Karpas-422 (cell line): ENCODE data around the gene TMEM18. TPM values are rescaled to one million over a fixed set of nuclear protein-coding genes. Genes with fewer than 3 reads are reported as not detected.

Experiments
- DNase-seq: peaks from one replicate; pipeline ENCODE4 v3.0.0-alpha.2; 2015
- H2AFZ ChIP-seq: fragments of 200-600 bp; sonication (generic); 2 replicates; pipeline ENCODE4 v1.6.1; 2014; ENCODE audit warnings: antibody characterized with exemption, low read length, mixed read lengths
- H3K27ac ChIP-seq: fragments of 200-600 bp; sonication (generic); 2 replicates; pipeline ENCODE4 v1.5.1; 2014; ENCODE audit warnings: mild to moderate bottlenecking, low read length, moderate library complexity
- H3K27me3 ChIP-seq: fragments of 200-600 bp; sonication (generic); 2 replicates; pipeline ENCODE4 v1.6.1; 2014; ENCODE audit warnings: low read length, mixed read lengths
- H3K36me3 ChIP-seq: fragments of 200-600 bp; sonication (generic); 2 replicates; pipeline ENCODE4 v1.6.1; 2014; ENCODE audit warnings: low read length, mixed read lengths; ENCODE audit not compliant: insufficient read depth
- H3K4me1 ChIP-seq: fragments of 200-600 bp; sonication (generic); 2 replicates; pipeline ENCODE4 v1.6.1; 2014; ENCODE audit warnings: mild to moderate bottlenecking, low read length, mixed read lengths
- H3K4me2 ChIP-seq: fragments of 200-600 bp; sonication (generic); 2 replicates; pipeline ENCODE4 v1.6.1; 2014; ENCODE audit warnings: low read length, low read depth, mild to moderate bottlenecking; ENCODE audit not compliant: poor library complexity, severe bottlenecking
- H3K4me3 ChIP-seq: fragments of 200-600 bp; sonication (generic); 2 replicates; pipeline ENCODE4 v1.5.1; 2014; ENCODE audit warnings: mild to moderate bottlenecking, antibody characterized with exemption, low read length, mixed read lengths
- H3K79me2 ChIP-seq: fragments of 200-600 bp; sonication (generic); 2 replicates; pipeline ENCODE4 v1.6.1; 2014; ENCODE audit warnings: mild to moderate bottlenecking, low read length, mixed read lengths
- H3K9ac ChIP-seq: fragments of 200-600 bp; sonication (generic); 2 replicates; pipeline ENCODE4 v1.6.0; 2014; ENCODE audit warnings: low read length
- H3K9me2 ChIP-seq: fragments of 200-600 bp; sonication (generic), shearing (Covaris generic); replicated peaks from 2 replicates; pipeline ENCODE4 v1.6.0; 2014; ENCODE audit warnings: mild to moderate bottlenecking, low read length, moderate library complexity; ENCODE audit not compliant: insufficient read depth
- H3K9me3 ChIP-seq: fragments of 300-700, 200-600 bp; sonication (generic); 2 replicates; pipeline ENCODE4 v1.6.1; 2014; ENCODE audit warnings: low read length, mixed read lengths
- H4K20me1 ChIP-seq: fragments of 200-600 bp; sonication (generic); 2 replicates; pipeline ENCODE4 v1.6.1; 2014; ENCODE audit warnings: mild to moderate bottlenecking, antibody characterized with exemption, low read length, low read depth; ENCODE audit not compliant: insufficient read depth
- total RNA-seq: library from RNA; depleted of rRNA; stranded (reverse); fragments of >200 nt; shearing (Covaris generic); gene quantifications from 2 replicates; pipeline ENCODE4 v1.2.3, GENCODE V29; 2014; ENCODE audit warnings: low replicate concordance

Gene TMEM18
- total RNA-seq, 1 experiment from 2014 or later, result 48.6 TPM

DNA sequence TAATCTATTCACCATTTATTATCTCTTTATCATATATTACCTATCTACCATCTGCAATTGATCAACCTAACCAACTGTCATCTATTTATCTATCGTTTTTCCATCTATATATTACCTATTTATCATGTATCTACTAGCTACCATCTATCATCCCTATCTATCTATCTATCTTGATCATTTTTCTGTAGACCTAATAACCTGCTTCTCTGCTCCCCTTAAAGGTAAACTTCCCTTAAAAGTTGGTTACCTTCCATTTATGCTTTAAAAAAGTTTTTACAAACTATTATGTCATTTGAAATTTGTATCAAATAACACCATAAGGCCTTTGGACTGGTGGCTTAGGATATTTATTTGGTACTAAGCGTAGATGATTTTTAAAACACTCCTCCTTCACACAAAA, 47.2 kb downstream of the TMEM18 start:
- no peaks in the 10 kb centered on the region for H3K9me3 ChIP-seq
- no peak overlapping the region for H3K9ac ChIP-seq
- no peaks in the 10 kb centered on the region for H3K4me1 ChIP-seq
- no peaks in the 10 kb centered on the region for H3K79me2 ChIP-seq
- no peaks in the 10 kb centered on the region for H4K20me1 ChIP-seq
- H3K27ac ChIP-seq, result no peak overlapping the region
- no peaks in the 10 kb centered on the region for H3K9me2 ChIP-seq
- no peak overlapping the region for H2AFZ ChIP-seq
- no peak overlapping the region for H3K4me3 ChIP-seq
- no peak overlapping the region for H3K4me2 ChIP-seq
- H3K27me3 ChIP-seq, result no peaks in the 10 kb centered on the region
- DNase-seq, result no peak
- H3K36me3 ChIP-seq, result no peaks in the 10 kb centered on the region

DNA sequence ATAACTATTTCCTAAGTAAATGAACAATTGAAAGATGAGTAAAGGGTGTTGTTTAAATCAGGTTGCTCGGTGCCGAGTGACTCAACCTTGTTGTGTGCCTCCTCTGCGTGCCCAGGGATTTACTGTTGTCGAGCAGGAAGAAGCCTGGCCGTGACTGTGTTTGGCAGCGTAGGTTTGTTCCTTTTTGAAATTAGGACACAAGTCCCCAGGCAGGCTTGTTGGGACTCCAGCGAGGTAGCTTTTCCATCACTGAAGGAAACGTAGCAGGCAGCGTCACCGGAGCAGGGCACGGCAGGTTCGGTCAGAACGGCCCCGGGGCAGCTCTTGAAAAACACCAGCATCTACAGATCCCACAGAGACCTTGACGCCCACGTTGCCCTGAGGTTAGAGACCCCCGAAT, 48.6 kb downstream of the TMEM18 start:
- Histone ChIP-seq H3K9ac (no peak overlapping the region), H2AFZ (no peak overlapping the region)
- DNase-seq, result no peak

GRCh38 chr2:627926-628560, 49.2 kb downstream of the TMEM18 start:
- H3K4me2 ChIP-seq, result no peak overlapping the region
- no peak overlapping the region for H3K9ac ChIP-seq
- no peaks in the 10 kb centered on the region for H3K9me2 ChIP-seq
- no peak overlapping the region for H3K4me3 ChIP-seq
- no peaks in the 10 kb centered on the region for H3K9me3 ChIP-seq
- H4K20me1 ChIP-seq, result no peaks in the 10 kb centered on the region
- DNase-seq, result no peak
- H3K27me3 ChIP-seq, result no peaks in the 10 kb centered on the region
- H3K4me1 ChIP-seq, result no peaks in the 10 kb centered on the region
- no peak overlapping the region for H2AFZ ChIP-seq
- H3K79me2 ChIP-seq, result no peaks in the 10 kb centered on the region
- no peak overlapping the region for H3K27ac ChIP-seq
- no peaks in the 10 kb centered on the region for H3K36me3 ChIP-seq

More for the DNA sequence above, 48.6 kb downstream of the TMEM18 start:
- Histone ChIP-seq H4K20me1 (no peaks in the 10 kb centered on the region), H3K4me3 (no peak overlapping the region), H3K4me1 (no peaks in the 10 kb centered on the region), H3K27me3 (no peaks in the 10 kb centered on the region), H3K9me2 (no peaks in the 10 kb centered on the region), H3K9me3 (no peaks in the 10 kb centered on the region), H3K79me2 (no peaks in the 10 kb centered on the region), H3K36me3 (no peaks in the 10 kb centered on the region), H3K27ac (no peak overlapping the region), H3K4me2 (no peak overlapping the region)

GRCh38 chr2:627340-627709, 49.9 kb downstream of the TMEM18 start:
- no peaks in the 10 kb centered on the region for H3K36me3 ChIP-seq
- no peak overlapping the region for H3K27ac ChIP-seq
- no peak overlapping the region for H3K4me2 ChIP-seq
- H4K20me1 ChIP-seq, result no peaks in the 10 kb centered on the region
- no peaks in the 10 kb centered on the region for H3K4me1 ChIP-seq
- no peak overlapping the region for H3K4me3 ChIP-seq
- DNase-seq, result no peak
- no peak overlapping the region for H3K9ac ChIP-seq
- H3K9me2 ChIP-seq, result no peaks in the 10 kb centered on the region
- H3K9me3 ChIP-seq, result no peaks in the 10 kb centered on the region
- H3K79me2 ChIP-seq, result no peaks in the 10 kb centered on the region
- no peak overlapping the region for H2AFZ ChIP-seq
- H3K27me3 ChIP-seq, result no peaks in the 10 kb centered on the region

DNA sequence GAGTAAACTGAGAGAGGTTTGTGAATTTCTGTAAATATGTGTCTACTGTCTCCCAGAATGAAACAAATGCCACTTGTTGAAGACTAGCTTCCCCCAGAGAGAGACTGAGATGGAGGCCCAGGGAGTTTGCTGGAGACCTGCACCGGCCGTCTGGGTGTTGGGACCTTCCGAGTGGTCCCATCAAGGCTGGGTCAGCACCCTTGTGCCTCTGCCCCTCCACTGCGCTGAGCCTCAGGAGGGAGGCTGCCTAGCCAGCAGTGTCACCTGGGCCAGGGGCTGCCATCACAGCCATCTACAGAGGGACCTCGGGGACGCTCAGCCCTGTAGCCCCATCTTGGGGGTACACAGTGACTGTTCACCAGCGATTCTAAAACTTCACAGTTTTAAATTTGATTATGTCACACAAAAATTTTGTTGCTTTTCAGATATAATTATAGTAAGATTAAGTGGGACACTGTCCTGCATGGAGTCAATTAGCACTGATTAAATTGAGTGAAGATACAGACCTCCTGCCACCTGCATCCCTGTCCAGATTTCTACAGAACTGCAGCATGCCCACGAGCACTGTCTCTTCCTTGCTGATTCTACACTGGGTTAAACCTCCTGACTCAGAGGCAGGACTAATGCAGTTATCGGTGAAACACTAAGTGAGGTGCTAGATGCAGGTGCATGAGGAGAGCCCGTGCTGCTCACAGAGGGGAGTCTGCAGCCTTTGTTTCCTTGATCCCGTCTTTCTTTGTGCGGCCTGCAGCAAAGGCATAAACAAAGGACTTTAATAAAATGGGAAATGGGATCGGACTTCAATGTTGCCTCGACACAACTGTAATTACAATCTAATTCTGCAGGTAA, 50.5 kb downstream of the TMEM18 start:
- Histone ChIP-seq H3K27ac (no peak overlapping the region), H3K4me1 (no peaks in the 10 kb centered on the region), H3K27me3 (no peaks in the 10 kb centered on the region), H3K36me3 (no peaks in the 10 kb centered on the region), H2AFZ (no peak overlapping the region), H3K9me3 (no peaks in the 10 kb centered on the region), H3K9ac (no peak overlapping the region), H3K79me2 (no peaks in the 10 kb centered on the region), H3K9me2 (no peaks in the 10 kb centered on the region), H3K4me3 (no peak overlapping the region), H4K20me1 (no peaks in the 10 kb centered on the region), H3K4me2 (no peak overlapping the region)
- DNase-seq, result no peak

- H3K36me3 ChIP-seq, result no peaks in the 10 kb centered on the region
- no peaks in the 10 kb centered on the region for H3K79me2 ChIP-seq
- H3K27me3 ChIP-seq, result no peaks in the 10 kb centered on the region
- no peaks in the 10 kb centered on the region for H3K4me1 ChIP-seq
- no peak overlapping the region for H3K4me3 ChIP-seq
- no peaks in the 10 kb centered on the region for H3K9me2 ChIP-seq
- no peak overlapping the region for H3K9ac ChIP-seq
- no peaks in the 10 kb centered on the region for H3K9me3 ChIP-seq
- H3K4me2 ChIP-seq, result no peak overlapping the region
- H4K20me1 ChIP-seq, result no peaks in the 10 kb centered on the region
- no peak overlapping the region for H3K27ac ChIP-seq
- H2AFZ ChIP-seq, result no peak overlapping the region
- DNase-seq, result no peak
Measured at GRCh38 chr2:625415-626333, 51.5 kb downstream of the TMEM18 start.

GRCh38 chr2:624551-625347, 52.5 kb downstream of the TMEM18 start:
- Histone ChIP-seq H3K4me1 (no peaks in the 10 kb centered on the region), H3K79me2 (no peaks in the 10 kb centered on the region), H4K20me1 (no peaks in the 10 kb centered on the region), H3K9me2 (no peaks in the 10 kb centered on the region), H3K9ac (no peak overlapping the region), H3K4me3 (no peak overlapping the region), H3K27me3 (no peaks in the 10 kb centered on the region), H3K4me2 (no peak overlapping the region), H2AFZ (no peak overlapping the region), H3K27ac (no peak overlapping the region), H3K9me3 (no peaks in the 10 kb centered on the region), H3K36me3 (no peaks in the 10 kb centered on the region)
- no peak for DNase-seq
